ENCODE measurements around the gene GLG1. TPM values are rescaled to one million over a fixed set of nuclear protein-coding genes. Genes with fewer than 3 reads are reported as not detected.
A peak's percentile ranks its signal among the peaks of the same experiment; 100 is the strongest.

The GLG1 gene
- total RNA-seq, 1 donor from 2014 or later = 153 TPM

DNA sequence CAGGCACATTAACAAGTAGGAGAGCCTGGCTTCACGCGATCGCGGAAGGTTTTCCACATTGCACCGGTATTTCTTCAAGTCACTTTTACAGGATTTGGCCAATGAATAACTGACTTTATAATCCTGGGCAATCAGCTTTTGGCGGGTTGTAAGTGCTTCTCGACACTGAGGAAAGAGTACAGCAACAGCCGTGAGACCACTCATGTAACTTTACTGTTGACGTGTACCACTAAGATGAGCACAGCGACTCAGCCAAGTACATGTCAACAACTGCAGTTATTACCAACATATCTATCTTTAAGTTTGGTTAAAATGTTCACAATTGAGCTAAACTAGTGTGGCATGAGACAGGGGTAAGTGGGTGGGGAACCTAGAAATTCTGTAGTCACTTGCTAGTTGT, 113.9 kb downstream of the GLG1 start:
- Mint-ChIP-seq H3K36me3 (ENCODE audit: low read depth, unreplicated experiment) (peaks cover 9% of the 10 kb centered on the region), H3K9me3 (ENCODE audit: unreplicated experiment) (no peaks in the 10 kb centered on the region), H3K4me1 (ENCODE audit: unreplicated experiment) (no peaks in the 10 kb centered on the region), H3K4me3 (ENCODE audit: unreplicated experiment) (no peak overlapping the region), H3K27me3 (ENCODE audit: unreplicated experiment) (peaks cover under 1% of the 10 kb centered on the region), H3K27ac (ENCODE audit: unreplicated experiment) (no peak overlapping the region)
- TF ChIP-seq, protein P1, sequence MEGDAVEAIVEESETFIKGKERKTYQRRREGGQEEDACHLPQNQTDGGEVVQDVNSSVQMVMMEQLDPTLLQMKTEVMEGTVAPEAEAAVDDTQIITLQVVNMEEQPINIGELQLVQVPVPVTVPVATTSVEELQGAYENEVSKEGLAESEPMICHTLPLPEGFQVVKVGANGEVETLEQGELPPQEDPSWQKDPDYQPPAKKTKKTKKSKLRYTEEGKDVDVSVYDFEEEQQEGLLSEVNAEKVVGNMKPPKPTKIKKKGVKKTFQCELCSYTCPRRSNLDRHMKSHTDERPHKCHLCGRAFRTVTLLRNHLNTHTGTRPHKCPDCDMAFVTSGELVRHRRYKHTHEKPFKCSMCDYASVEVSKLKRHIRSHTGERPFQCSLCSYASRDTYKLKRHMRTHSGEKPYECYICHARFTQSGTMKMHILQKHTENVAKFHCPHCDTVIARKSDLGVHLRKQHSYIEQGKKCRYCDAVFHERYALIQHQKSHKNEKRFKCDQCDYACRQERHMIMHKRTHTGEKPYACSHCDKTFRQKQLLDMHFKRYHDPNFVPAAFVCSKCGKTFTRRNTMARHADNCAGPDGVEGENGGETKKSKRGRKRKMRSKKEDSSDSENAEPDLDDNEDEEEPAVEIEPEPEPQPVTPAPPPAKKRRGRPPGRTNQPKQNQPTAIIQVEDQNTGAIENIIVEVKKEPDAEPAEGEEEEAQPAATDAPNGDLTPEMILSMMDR (IDR thresholded peaks at IDR 0.05; ENCODE audit: unreplicated experiment) = no peak
- no peak for DNase-seq (ENCODE audit: low spot score)

DNA sequence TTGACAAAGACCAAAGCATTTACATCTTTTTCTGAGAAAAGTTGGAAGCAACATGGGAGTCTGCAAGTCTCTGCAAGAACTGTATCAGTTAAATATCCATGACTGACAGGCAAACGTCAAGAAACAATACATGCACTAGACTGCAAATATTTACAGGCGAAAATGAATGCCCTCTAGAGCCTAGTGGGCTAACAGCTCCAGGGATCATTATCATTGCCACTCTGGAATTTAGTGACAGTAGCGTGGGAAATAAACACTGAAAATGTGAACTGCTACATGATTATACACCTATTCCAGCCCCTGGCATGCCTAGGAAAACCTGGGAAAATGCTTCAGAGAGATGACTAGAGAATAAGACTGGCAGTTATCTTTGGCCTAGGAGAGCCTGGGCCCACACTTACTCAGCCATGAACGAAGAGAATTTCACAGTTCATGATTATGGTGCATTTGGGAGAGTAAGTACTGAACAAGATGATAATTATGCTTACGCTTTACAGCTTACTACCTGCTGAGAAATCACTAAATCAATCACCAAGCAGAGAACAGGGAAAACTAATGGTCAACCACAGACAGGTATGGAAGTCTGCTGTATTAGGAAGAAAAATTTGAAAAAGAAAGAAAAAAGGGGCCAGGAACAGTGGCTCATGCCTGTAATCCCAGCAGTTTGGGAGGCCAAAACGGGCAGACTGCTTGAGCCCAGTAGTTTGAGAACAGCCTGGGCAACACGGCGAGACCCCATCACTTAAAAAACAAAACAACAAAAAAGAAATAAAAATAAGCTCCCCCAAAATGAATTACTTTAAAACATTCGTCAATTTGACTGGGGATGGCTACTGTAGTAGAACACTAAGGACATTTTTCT, 119.0 kb downstream of the GLG1 start:
- Mint-ChIP-seq H3K4me3 (ENCODE audit: unreplicated experiment) (no peak overlapping the region), H3K27ac (ENCODE audit: unreplicated experiment) (no peak overlapping the region), H3K36me3 (ENCODE audit: low read depth, unreplicated experiment) (peaks cover 18% of the 10 kb centered on the region), H3K4me1 (ENCODE audit: unreplicated experiment) (no peaks in the 10 kb centered on the region), H3K27me3 (ENCODE audit: unreplicated experiment) (peaks cover 2% of the 10 kb centered on the region), H3K9me3 (ENCODE audit: unreplicated experiment) (no peaks in the 10 kb centered on the region)
- TF ChIP-seq, protein P1 (IDR thresholded peaks at IDR 0.05; ENCODE audit: unreplicated experiment) = no peak
- no peak for DNase-seq (ENCODE audit: low spot score)

DNA sequence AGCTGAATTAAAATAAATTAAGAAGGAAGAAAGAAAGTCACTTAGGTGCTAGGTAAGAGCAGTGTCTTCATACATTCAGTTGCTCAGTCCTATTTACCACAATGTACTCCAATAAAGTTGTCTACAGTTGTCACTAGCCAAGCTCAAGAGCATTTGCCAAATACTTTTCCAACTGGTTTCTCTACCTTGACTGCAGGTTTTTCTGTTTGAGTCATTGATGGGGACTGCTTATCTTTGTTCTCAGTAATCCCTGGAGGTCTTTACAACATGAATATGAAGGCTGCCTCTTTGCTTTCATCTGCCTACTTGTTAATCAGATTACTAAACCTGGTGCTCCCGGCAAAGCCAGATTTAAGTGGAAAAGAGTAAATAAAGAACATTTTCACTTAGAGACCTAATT, 121.0 kb downstream of the GLG1 start:
- no peak overlapping the region for H3K4me3 Mint-ChIP-seq (ENCODE audit: unreplicated experiment)
- DNase-seq (ENCODE audit: low spot score) = no peak
- TF ChIP-seq, protein P1 (IDR thresholded peaks at IDR 0.05; ENCODE audit: unreplicated experiment) = no peak
- H3K27ac Mint-ChIP-seq (ENCODE audit: unreplicated experiment) = no peak overlapping the region
- peaks cover 5% of the 10 kb centered on the region for H3K4me1 Mint-ChIP-seq (ENCODE audit: unreplicated experiment)
- H3K36me3 Mint-ChIP-seq (ENCODE audit: low read depth, unreplicated experiment) = peaks cover 16% of the 10 kb centered on the region
- H3K27me3 Mint-ChIP-seq (ENCODE audit: unreplicated experiment) = peaks cover 2% of the 10 kb centered on the region
- H3K9me3 Mint-ChIP-seq (ENCODE audit: unreplicated experiment) = no peaks in the 10 kb centered on the region

DNA sequence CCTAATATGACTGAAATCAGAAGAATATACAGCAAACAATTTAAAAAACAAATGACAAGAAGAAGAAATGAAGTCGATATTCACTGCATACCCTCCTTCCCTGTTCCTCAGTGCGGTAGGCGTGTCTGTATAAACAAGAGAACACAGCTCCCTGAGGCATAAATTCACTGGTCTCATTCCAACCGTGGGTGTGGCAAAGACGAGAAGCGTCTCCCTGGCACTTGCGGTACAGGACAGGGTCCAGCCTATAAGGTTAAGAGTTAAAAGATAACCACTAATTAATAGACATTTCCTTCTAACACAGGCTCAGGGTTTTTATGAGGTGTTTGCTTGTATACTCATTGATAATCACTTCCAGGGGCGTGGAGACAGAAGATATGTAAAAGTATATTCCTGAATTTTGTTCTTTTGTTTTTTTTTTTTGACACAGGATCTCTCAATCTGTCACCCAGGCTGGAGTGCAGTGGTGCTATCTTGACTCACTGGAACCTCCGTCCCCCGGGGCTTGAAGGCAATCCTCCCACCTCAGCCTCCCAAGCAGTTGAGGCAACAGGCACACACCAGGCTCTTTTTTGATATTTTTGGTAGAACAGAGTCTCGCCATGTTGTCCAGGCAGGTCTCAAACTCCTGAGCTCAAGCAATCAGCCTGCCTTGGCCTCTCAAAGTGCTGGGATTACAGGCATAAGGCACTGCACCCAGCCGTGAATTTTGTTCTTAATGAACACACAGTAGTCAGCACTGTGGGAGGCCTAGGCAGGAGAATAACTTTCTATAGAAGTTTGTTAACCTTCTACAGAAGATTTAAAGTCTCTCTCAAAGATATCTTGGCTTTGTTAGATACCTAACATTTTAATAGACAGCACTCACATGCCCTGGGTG, 126.5 kb downstream of the GLG1 start:
- TF ChIP-seq, protein P1 (IDR thresholded peaks at IDR 0.05; ENCODE audit: unreplicated experiment) = no peak
- Mint-ChIP-seq H3K4me3 (ENCODE audit: unreplicated experiment) (no peak overlapping the region), H3K27ac (ENCODE audit: unreplicated experiment) (peak overlapping the region; percentile 48), H3K36me3 (ENCODE audit: low read depth, unreplicated experiment) (peaks cover 30% of the 10 kb centered on the region), H3K9me3 (ENCODE audit: unreplicated experiment) (no peaks in the 10 kb centered on the region), H3K4me1 (ENCODE audit: unreplicated experiment) (peaks cover 6% of the 10 kb centered on the region), H3K27me3 (ENCODE audit: unreplicated experiment) (no peaks in the 10 kb centered on the region)
- no peak for DNase-seq (ENCODE audit: low spot score)
